GM21717 (cell line): ENCODE measurements around the gene PRELID1.
A peak's percentile ranks its signal among the peaks of the same experiment; 100 is the strongest.
"Not testable (repeated sequence)": the region's sequence is repeated elsewhere in the genome, so short reads cannot be mapped to it uniquely, and the experiment has no call there.

Experiments
- ATAC-seq: cut with Tn5 transposase; IDR thresholded peaks from one replicate; pipeline ENCODE4 v1.9.1; 2021; ENCODE audit warnings: mild to moderate bottlenecking, moderate library complexity; ENCODE audit not compliant: unreplicated experiment

The PRELID1 gene

GRCh38 chr5:177299697-177300096 is 3.9 kb upstream of the PRELID1 start:
- no peak for ATAC-seq

GRCh38 chr5:177300236-177300880 is 3.2 kb upstream of the PRELID1 start:
- peak; percentile 38 for ATAC-seq

- ATAC-seq, result no peak
These were observed 2.6 kb upstream of the PRELID1 start for GRCh38 chr5:177300951-177301350.

DNA sequence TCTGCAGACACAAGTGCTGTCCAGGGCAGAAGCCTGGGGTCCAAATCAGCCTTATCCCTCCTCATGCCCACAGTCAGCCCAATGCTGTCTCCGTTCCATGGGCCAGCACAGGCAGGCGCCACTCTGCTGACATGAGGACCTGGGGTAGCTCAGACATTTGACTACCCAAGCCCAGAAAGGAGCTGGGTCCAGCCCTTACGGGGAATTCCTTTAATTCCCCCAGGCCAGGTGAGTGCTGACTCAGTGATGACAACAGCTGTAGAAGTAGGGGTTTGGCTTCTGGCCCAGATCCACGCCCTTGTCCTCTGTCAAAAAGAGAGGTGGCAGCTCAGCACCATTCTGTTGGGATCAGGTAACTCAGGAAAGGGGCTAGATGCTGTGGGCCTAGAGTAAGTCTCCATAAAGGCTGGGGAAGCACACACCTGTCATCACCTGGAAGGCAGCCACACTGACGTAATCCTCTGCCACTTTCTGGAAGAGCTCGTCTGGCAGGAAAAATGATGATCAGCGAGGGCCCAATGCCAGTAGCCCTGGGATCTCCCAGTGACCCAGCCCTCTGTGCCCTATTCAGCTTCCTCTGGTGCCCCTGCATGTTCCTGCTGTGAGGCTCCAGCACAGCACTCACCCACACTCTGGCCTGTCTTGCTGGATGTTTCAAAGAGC is 2.0 kb upstream of the PRELID1 start:
- ATAC-seq, result no peak

DNA sequence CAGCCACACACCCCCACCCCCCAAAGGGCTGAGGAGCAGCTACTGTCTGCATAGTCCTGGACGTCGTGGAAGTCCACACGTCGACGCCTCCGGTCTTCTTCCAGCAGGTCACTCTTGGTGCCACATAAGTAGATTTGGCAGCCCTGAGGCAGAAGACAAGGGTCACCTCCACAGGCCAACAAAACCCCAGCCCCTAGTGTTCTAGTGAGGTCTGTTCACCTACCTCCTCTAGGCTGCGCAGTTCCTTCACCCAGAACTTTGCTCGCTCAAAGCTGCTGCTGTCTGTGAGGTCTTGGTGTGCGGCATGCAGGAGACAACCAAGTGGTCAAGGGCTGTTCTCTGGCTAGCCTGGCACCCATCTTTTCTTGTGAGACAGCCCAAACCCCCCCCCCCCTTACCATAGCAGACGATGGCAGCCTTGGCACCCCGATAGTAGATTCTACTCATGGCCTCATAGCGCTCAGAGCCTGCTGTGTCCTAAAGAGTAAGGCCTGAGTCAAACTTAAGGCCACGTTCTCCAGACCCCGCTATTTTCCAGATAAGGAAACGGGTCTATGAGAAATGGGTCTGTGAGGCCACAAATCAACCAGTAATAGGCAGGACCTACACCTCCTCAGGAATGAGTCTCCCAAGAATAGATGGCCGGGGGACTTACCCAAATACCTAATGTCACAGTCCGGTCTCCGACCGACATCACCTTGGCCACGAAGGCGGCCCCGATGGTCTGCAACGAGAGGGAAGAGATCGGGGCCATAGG is 1.1 kb upstream of the PRELID1 start:
- ATAC-seq, result no peak

DNA sequence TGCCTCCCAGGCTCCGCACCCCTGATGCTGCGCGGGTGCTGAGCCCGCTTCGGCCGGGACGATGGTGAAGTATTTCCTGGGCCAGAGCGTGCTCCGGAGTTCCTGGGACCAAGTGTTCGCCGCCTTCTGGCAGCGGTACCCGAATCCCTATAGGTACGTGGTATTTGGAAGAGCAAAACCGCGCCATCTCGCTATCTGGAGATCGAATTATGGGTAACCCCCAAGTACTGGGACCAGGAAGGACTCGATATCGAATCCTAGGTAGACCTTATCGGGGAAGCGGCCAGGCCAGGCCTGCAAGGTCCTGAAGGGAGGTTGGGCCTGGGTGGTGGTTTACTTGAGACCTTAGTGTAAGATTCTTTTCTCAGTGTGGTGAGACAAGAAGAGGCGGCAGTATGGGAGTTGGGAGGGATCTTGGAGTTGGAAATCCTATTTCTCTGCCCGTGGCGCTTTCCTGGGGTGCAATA is 359 bp downstream of the PRELID1 start:
- ATAC-seq, result no peak

DNA sequence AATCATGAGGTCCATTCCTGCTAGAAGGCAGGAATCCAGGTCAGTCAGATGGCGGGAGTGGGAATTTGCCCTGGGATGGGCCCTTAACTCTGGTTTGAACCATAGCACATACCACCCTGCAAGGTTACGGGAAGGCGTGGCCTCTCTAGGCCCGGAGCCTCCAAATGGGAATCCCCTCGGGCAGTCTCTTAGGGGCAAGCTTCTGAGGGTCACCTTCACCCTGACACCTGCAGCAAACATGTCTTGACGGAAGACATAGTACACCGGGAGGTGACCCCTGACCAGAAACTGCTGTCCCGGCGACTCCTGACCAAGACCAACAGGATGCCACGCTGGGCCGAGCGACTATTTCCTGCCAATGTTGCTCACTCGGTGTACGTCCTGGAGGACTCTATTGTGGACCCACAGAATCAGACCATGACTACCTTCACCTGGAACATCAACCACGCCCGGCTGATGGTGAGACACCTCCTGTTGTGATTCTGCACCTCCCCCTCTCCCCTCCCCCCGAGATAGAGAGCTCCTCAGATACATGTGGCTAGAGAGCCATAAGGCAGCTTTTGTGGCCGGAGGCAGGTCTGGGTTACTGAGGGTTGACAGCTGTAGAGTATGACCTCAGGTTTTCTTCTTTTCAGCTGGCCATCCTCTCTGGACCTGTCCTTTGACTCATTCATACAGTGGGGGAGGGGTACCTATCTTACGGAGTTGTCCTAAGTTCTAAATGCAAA is 957 bp downstream of the PRELID1 start:
- no peak for ATAC-seq

GRCh38 chr5:177306103-177306640 is 2.6 kb downstream of the PRELID1 start:
- not testable (repeated sequence) for ATAC-seq

DNA sequence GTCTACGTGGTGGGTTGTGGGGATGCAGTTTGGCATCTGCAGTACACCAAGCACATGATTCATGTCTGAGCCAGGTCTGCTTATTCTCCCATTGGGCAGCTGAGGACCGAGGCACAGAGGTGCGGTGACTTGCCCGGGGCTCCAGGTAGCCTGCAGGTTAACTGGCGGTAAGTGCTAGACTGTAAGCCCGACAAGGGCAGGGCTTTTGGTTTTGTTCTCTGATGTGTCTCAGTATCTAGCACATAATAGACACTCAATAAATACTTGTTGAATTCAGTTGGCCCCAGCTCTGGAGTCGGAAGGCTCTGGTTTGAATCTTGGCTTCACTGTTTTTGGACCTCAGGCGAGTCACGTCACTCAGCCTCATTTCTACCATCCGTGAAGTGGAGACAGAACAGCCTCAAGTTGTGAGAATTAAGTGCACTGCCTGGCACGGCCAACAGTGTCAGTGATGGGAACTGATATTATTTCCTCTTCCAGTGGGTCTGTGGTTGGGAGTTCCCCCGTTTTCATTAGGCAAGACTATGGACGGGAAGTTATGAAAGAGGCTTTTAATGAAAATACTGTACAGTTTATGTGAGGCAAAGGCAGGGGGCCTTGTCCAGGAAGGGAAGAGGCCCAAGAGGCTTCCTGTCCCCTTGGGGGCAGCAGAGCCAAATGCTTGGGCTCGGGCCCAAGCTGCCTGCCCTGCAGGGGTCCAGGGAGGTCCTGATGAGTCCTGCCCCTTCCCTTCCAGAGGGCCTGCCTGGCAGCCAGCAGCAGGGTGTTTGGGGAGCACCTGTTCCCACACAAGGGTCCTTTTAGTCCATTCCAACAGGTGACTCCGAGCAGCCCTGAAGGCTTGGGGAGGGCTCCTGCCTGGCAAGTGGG is 3.3 kb downstream of the PRELID1 start:
- no peak for ATAC-seq

DNA sequence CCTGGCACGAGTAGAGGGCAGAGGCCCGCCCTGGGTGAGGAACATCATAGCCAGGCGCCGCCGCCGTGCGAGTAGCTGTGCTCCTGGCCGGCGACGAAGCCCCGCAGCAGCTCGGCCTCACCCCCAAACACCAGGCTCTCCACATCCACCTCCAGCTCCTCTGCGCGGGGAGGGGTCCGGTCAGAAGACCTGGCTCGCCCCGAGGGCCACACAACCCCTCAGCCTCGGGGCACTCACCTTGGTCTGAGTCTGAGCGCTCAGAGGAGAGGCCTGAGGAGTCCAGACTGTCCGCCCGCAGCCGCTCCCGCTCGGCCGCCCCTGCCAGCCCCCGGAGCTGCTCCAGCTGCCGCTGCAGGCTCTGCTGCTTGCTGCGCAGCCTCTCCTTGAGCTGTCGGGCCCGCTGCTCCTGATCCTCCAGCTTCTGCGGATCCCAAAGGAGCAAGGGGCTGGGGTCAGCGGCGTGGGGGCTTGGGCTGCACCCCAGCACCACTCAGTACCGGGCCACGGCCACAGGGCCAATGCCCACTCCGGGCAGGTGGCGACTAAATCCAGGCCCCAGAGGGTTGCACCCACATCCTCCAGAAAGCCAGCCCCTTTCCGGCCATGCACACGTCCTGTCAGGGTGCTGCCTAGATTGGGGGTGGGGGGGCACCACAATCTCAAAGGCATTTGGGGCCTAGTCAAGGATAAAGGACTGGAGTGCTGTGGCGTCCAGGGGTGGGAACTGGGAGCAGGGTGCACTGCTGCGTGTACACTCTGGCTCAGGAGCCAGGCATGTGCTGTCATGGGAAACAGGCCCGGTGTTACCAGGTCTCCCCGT is 4.2 kb downstream of the PRELID1 start:
- no peak for ATAC-seq

GRCh38 chr5:177308740-177309139 is 5.1 kb downstream of the PRELID1 start:
- ATAC-seq, result no peak

- no peak for ATAC-seq
These were observed 6.0 kb downstream of the PRELID1 start for GRCh38 chr5:177309351-177310191.

DNA sequence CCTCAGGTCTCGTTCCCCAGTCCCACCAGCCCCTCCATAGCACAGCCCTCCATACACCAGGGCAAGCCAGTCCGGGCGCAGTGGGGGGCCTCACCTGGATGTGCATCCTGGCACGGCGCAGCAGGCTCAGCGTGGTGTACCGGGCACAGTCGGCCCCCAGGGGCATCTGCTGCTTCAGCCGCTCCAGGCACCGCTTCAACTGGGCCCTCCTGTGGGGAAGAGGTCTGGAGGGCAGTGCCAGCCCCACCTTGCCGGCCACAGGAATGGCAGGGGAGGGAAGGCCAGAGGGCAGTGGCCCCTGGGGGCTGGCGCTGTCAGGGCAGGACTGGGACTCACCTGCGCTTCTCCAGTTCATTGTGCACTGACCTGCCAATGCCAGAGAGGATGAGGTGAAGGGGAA is 6.7 kb downstream of the PRELID1 start:
- no peak for ATAC-seq

DNA sequence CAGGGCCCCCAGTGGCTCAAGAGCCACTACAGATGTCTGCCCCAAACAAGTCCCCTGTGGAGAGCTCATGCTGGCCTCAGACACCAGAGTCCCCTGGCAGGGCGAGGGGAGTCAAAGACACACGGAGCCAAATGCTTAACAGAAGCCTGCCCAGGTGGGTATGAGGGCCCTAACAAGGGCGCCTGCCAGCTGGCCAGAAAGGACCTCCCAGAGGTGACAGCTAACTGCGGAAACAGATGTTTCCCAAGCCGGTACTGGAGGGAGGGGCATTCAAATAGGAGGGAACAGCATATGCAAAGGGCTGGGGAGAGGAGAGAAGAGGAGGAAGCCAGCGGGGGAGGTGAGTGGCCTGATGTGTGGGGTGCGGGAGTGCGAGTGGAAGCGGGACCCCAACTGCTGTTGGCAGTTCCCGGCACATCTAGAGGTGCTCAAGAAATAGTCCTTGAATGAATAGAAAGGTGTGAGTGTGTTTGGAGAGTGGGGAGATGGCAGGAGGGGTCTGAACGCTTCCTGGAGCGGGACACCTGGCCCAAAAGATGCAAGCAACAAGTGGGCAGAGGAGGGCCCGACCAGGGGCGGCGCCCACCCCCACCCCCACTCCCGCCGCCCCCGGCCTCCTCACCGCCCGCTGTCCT is 7.3 kb downstream of the PRELID1 start:
- ATAC-seq, result no peak

GRCh38 chr5:177311392-177311722 is 7.8 kb downstream of the PRELID1 start:
- ATAC-seq, result no peak

DNA sequence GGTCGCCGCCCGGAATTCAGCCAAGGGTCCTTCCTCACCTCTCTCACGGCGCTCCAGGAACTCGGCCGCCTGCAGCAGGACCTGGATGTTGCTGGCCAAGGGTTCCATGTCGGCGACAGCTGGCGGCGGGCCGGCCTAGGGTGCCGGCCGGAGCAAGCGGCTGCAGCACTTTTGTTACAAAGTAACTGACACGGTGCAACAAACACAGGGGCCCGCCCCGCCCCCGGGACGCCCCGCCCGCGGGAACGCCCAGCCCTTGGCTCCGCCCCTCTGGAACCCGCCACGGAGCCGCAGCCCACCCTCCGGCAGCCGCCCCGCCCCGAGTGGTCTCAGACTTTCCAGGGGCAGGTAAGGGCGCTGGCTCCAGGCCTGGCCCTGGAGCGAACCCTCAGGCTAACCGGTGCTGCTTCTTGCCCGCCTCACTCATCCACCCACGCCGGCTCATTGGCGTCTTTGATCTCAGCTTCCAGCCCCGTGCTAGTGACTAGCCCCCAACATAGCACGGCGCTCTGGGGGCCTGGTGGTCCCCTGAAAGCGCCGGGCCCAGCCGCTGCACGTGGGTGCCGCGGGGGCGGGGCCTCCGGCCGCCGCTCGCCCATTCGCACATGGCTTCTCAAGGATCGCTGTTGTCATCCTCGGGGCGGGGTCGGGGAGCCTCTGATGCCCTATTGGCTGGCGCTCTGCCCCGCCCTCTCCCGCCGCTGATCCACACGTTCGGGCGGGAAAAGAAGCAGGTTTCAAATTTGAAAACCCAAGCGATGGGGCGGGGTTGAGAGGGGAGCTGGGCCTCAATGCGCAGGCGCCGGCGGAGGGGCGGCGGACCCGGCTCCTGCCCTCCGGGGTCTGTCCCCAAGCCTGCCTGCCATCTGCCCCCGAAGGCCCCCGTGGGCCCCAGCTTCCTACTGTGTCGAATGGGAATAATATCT is 8.4 kb downstream of the PRELID1 start, which contains the start of gene MXD3:
TSS of gene MXD3 (minus strand) at position 176 of the 926 bp plus-strand sequence. CDS start at position 108, 68 bp downstream.
- ATAC-seq, result peak; percentile 76
